BJ (cell line): Measurements from ENCODE around the gene VRK2. TPM values are rescaled to one million over a fixed set of nuclear protein-coding genes. Genes with fewer than 3 reads are reported as not detected.

Experiments used
- CTCF ChIA-PET: fragments of 350-600 bp; formaldehyde crosslinking; extraction: SDS; loops from one replicate; lab custom pipeline; 2021; ENCODE audit warnings: antibody characterized with exemption, inconsistent platforms; lab: Yijun Ruan, JAX
- POLR2A ChIA-PET: fragments of 300-600 bp; sonication (Branson Sonifier 250); formaldehyde crosslinking; extraction: SDS; loops from one replicate; lab custom pipeline; 2021; ENCODE audit warnings: antibody characterized with exemption; lab: Charles Lee
- DNase-seq: peaks from one replicate; pipeline ENCODE4 v3.0.0-alpha.2; 2011; ENCODE audit warnings: low read depth
- H3K27me3 ChIP-seq: 2 replicates; pipeline ENCODE4 v1.6.0; 2011; ENCODE audit warnings: low read length; ENCODE audit not compliant: control insufficient read depth, insufficient read depth
- H3K36me3 ChIP-seq: 2 replicates; pipeline ENCODE4 v1.5.1; 2011; ENCODE audit warnings: low read length; ENCODE audit not compliant: control insufficient read depth, insufficient read depth
- H3K4me3 ChIP-seq: 2 replicates; pipeline ENCODE4 v1.5.1; 2011; ENCODE audit warnings: low read depth, mild to moderate bottlenecking, control low read depth, low read length
- polyA plus RNA-seq: library from polyadenylated mRNA; depleted of rRNA; stranded (reverse); fragments of >200 nt; gene quantifications from 2 replicates; pipeline ENCODE4 v1.2.3, GENCODE V29; 2011
- TF ChIP-seq, protein P1 (sequence below): IDR thresholded peaks from 2 replicates; pipeline ENCODE4 v1.5.1; 2011; ENCODE audit warnings: low read depth, mild to moderate bottlenecking, control low read depth, inconsistent platforms, low read length, moderate library complexity; ENCODE audit not compliant: insufficient read depth

VRK2 gene
- polyA plus RNA-seq, 1 experiment: 11.9 TPM

DNA sequence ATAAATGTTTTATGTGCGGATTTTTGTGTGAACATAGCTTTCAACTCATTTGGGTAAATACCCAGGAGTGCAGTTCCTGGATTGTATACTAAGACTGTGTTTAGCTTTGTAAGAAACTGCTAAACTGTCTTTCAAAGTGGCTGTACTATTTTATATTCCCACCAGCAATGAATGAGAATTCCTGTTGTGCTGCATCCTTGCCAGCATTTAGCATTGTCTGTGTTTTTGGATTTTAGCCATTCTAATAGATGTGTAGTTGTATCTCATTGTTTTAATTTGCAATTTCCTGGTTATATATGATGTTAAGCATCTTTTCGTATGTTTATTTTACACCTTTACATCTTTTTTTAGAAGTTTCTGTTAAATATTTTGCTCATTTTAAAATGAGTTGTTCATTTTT, 24.2 kb downstream of the VRK2 start:
- Histone ChIP-seq H3K27me3 (no peaks in the 10 kb centered on the region), H3K4me3 (no peak overlapping the region), H3K36me3 (no peaks in the 10 kb centered on the region)
- no peak for DNase-seq
- POLR2A ChIA-PET: no interaction called here
- CTCF ChIA-PET: no interaction called here
- TF ChIP-seq, protein P1, sequence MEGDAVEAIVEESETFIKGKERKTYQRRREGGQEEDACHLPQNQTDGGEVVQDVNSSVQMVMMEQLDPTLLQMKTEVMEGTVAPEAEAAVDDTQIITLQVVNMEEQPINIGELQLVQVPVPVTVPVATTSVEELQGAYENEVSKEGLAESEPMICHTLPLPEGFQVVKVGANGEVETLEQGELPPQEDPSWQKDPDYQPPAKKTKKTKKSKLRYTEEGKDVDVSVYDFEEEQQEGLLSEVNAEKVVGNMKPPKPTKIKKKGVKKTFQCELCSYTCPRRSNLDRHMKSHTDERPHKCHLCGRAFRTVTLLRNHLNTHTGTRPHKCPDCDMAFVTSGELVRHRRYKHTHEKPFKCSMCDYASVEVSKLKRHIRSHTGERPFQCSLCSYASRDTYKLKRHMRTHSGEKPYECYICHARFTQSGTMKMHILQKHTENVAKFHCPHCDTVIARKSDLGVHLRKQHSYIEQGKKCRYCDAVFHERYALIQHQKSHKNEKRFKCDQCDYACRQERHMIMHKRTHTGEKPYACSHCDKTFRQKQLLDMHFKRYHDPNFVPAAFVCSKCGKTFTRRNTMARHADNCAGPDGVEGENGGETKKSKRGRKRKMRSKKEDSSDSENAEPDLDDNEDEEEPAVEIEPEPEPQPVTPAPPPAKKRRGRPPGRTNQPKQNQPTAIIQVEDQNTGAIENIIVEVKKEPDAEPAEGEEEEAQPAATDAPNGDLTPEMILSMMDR: no peak

DNA sequence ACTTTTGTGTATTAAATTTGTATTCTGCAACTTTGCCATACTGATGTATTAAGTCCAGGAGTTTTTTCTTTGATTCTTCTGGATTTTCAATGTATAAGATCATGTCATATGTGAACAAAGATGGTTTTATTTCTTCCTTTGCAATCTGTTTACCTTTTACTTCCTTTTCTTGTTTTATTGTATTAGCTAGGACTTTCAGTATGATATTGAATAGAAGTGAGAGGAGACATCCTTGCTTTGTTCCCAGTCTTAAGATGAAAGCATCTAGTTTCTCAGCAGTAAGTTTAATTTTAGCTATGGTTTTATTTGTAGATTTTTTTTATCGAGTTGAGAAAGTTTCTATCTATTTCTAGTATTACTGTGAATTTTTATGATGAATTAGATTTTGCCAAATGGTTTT, 25.5 kb downstream of the VRK2 start:
- Histone ChIP-seq H3K36me3 (no peaks in the 10 kb centered on the region), H3K4me3 (no peak overlapping the region), H3K27me3 (no peaks in the 10 kb centered on the region)
- TF ChIP-seq, protein P1: no peak
- POLR2A ChIA-PET: no interaction called here
- no peak for DNase-seq
- CTCF ChIA-PET: no interaction called here

DNA sequence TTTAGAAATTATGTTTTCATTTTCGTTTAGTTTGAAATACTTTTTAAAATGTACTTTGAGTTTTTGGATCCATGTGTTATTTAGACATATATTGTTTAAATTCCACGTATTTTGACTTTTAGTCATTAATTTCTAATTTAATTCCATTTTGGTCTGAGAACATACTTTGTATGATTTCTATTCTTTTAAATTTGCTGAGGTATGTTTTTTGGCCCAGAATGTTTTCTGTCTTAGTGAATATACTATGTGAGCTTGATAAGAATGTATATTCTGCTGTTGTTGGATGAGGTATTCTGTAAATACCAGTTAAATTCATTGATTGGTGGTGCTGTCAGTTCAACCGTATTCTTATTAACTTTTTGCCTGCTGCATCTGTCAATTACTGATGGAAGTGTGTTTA, 26.4 kb downstream of the VRK2 start:
- H3K36me3 ChIP-seq: no peaks in the 10 kb centered on the region
- DNase-seq: no peak
- no peak overlapping the region for H3K4me3 ChIP-seq
- TF ChIP-seq, protein P1: no peak
- CTCF ChIA-PET: no interaction called here
- H3K27me3 ChIP-seq: no peaks in the 10 kb centered on the region
- POLR2A ChIA-PET: no interaction called here

DNA sequence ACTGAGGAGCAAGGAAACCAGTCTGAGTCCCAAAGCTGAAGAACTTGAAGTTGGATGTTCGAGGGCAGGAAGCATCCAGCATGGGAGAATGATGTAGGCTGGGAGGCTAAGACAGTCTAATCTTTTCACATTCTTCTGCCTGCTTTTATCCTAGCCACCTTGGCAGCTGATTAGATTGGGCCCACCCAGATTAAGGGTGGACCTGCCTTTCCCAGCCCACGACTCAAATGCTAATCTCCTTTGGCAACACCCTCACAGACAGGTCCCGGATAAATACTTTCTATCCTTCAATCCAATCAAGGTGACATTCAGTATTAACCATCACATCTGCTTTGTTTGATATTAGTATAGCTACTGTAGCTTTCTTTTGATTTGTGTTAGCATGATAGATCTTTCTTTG, 27.1 kb downstream of the VRK2 start:
- Histone ChIP-seq H3K36me3 (no peaks in the 10 kb centered on the region), H3K27me3 (no peaks in the 10 kb centered on the region), H3K4me3 (no peak overlapping the region)
- no peak for DNase-seq
- TF ChIP-seq, protein P1: no peak
- POLR2A ChIA-PET: no interaction called here
- CTCF ChIA-PET: no interaction called here

DNA sequence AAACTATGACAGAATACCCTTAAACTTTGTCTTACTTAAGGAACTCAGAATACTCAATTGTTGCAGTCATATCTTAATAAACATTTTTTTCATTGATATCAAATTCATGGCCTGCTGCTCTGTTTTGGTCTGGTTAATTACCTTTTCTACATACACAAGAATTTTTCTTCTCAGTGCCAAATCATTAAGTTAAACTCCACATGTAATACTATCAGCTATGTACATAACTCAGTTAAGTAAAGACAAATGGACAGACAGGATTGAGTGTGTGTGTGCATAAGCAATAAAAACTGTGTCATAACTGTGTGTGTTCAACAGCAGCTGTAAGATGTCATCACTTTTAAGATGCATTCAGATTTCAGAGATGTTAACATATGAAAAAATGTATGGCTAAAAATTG, 34.4 kb downstream of the VRK2 start:
- Histone ChIP-seq H3K27me3 (no peaks in the 10 kb centered on the region), H3K4me3 (no peak overlapping the region), H3K36me3 (no peaks in the 10 kb centered on the region)
- DNase-seq: no peak
- POLR2A ChIA-PET: no interaction called here
- CTCF ChIA-PET: no interaction called here
- TF ChIP-seq, protein P1: no peak
